Cortex of kidney (tissue), 1 donor: ENCODE data around the gene THYN1.
"Not testable (repeated sequence)": the region's sequence is repeated elsewhere in the genome, so short reads cannot be mapped to it uniquely, and the experiment has no call there.

ENCODE experiments used
- DNase-seq: peaks from one replicate; lab custom pipeline; 2025; lab: John Stamatoyannopoulos, UW

Gene THYN1

DNA sequence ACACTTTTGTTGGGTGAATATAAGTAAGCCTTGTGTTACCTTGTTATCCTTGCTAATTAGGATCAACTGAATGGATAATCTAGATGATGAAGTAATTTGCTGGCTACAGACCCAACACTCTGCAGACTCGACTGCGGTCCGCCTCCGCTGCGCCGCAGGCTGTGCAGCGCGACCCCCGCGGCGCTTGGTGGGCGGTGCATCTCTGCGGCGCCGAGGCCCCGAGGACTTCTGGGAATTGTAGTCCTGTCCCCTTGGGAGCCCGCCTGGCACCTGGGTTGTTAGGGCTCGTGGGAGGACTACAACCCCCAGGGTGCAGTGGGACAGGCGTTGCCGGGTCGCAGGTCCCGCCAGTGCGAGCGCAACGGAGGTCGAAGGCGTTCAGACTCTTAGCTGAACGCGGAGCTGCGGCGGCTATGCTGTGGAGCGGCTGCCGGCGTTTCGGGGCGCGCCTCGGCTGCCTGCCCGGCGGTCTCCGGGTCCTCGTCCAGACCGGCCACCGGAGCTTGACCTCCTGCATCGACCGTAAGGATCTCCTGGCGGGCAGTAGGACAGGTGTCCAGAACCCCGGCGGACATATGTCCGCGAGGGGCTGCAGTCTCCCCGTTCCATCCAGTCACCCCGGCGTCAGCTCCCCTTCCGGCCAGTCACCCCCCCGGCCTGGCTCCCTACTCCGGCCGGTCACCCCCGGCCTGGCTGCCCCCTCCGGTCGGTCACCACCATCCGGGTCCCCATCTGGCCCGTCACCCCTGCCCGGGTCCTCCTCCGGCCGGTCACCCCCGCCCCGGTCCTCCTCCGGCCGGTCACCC, at the start of gene THYN1, which contains the start of gene ACAD8:
TSS of gene THYN1 (minus strand) at position 165 of the 806 bp plus-strand sequence. CDS start 470 bp downstream, outside the sequence.
TSS of gene ACAD8 (plus strand) at position 381 of the 806 bp plus-strand sequence. CDS start at position 414, 33 bp downstream.
- DNase-seq, result peak; percentile 87

DNA sequence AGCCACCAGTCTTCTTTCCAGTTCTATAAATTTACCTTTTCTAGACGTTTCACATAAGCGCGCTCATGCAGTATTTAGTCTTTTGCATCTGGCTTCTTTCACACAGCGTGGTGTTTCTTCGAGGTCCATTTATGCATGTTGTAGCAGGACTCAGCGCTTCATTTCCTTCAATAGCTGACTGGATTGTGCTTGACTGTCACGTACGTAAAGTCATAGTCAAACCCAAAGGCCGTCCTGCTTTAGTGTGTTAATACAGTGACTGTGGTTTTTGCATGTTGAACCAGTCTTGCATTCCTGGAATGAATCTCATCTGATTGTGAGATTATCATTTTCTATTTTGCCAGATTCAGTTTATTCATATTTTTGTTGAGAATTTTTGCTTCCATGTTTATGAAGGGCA, 41.5 kb upstream of the THYN1 start:
- no peak for DNase-seq

DNA sequence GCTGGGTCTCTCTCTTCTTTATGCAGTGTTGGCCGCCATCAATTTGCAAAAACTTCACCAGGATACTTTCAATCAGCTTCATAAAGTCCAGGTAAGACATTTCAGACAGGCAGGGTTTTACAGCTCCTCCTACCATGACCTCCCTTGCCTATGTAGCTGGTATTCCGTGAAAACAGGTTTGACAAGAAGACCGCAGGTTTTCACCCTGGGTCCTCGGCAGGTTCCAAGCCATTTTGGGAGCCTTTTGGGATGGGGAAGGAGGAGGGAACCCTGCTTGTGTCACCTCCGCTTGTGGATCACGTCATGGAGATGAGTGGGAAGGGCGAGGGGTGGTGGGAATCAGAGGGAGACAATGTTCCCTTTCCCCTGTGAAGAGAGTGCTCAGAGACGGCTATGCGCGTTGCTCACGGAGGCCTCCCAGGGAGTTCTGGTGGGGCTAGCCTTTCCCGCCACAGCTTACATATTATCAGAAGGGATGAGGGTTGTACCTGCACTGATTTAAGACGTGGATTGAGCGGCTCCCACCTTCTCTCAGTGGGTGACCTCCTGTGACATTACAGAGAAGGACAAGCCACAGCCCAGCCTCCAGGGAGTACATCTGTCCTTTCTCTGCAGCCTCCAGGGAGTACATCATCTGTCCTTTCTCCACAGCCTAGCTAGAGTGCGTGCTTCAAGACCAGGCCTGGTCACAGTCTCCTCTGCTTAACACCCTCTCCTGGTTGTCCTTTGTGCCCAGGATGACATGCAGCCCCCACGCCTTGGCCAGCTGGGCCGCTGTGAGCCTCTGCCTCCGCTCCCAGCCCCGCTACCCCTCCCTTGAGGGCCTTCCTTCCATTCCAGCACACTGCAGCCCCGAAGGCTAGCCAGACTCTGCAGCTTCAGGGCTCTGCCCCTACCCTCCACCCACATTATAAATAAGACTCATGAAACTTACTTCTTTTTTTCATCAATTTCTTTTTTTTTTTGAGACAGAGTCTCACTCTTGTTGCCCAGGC, 40.3 kb upstream of the THYN1 start:
- no peak for DNase-seq

DNA sequence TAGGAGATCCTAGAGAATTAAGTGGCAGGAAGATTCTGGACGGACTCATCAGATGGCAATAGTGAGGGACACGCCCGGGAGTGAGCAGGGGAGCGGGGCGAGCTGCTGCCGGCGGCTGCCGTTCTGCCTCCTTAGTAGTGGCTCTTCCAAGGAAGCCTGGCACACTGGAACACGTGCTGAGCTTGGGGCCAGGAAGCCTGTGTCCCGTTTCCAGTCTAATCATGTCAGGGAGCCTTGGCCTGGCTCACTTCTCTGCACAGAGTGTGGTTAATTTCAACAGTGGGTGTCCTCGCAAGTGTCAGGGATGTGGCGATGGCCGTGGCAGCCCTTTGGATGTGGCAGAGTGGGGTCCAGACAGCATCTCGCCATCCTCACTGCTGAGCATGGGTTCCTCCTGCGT, 39.5 kb upstream of the THYN1 start:
- DNase-seq, result no peak

DNA sequence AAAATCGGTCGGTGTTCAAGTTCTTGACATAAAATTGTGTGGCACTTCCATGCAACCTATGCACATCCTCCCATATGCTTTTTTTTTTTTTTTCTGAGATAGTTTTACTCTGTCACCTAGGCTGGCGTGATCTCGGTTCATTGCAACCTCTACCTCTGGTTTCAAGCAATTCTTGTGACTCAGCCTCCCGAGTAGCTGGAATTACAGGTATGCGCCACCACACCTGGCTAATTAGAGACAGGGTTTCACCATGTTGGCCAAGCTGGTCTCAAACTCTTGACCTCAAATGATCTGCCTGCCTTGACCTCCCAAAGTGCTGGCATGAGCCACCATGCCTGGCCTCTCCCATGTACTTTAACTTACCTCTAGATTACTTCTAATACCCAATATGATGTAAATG, 38.0 kb upstream of the THYN1 start:
- no peak for DNase-seq

DNA sequence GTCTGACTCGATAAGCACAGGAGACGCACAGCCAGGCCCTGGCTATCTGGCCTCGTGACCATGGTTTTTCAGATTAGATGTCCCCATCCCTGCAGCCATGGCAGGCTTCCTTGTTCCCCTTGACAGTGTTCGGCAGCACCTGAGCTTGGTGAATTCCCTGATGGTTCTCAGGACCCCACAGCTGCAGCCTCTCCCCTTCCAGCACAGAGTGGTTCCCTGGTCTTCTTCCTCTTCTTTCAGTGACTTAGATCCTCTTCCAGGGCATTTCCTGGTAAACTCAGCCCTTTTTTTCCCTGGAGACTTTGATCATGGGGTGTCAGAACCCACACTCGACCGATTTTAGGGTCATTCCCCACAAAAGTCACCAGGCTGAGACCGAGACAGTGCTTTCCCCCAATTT, 37.5 kb upstream of the THYN1 start:
- DNase-seq, result no peak

DNA sequence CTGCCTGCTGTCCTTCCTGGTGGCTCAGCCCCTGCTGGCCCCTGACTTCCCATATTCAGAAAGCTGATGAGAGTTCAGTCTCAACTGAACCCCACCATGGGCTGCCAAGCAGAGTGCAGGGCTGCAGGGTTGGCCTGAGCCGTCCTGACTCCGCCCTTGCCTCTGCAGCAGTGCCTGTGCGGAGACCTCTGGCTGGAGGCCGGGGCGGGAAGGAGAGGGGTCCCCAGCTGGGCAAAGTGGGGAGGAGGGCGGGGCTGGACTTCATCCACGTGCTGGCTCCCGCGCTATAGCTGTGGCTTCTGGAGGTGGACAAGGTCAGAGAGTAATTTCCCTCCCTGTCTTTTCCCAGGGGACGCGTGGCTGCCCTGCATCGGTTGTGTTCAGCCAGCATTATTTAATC, 36.6 kb upstream of the THYN1 start:
- DNase-seq, result no peak

DNA sequence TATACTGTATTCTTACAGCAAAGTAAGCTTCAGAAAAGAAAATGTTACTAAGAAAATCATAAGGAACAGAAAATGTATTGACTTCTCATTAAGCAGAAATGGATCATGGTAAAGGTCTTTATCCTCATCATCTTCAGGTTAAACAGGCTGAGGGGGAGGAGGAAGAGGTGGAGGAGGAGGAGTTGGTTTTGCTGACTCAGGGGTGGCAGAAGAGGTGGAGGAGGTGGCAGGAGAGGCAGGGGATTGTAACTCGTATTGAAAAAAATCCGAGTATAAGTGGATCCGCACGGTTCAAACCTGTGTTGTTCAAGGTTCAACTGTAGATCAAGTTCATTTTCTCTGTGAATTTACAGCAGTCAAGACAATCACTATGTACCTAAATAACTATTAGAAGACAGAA, 36.0 kb upstream of the THYN1 start:
- DNase-seq, result no peak

DNA sequence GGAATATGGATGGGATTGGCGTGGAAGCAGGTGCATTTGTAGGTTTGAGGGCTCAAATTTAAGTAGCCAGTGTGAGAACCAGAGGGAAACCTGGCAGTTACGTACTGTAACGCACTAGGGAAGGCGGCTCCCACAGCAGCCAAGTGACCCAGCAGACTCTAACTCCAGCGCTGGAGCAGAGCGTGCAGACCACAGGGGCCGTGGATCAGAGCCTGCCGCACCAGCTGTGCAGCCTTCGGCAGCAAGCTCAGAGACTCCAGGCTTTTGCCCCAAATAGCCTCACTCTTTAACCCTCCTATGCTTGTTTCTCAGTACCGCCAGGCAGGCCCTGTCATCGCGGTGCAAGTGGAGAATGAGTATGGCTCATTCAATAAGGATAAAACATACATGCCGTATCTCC, 35.3 kb upstream of the THYN1 start:
- DNase-seq, result no peak

DNA sequence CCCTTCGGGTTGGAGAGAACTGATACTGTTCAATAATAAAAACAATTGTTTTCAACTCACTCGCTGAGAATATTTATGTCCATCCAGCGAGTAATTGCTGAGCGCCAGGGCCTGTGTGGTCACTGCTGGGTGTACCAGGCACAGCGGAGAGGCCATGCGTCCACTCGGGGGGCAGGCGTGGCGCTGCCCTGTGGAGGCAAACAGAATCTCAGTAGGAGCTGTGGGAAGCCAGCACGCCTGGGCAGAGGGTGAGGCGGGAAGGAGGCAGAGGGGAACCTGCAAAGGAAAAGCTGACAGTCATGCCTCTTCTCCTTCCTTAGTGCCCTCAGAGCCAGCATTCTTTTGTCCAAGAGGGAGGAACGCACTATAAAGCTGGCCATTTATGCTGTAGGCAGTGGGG, 34.4 kb upstream of the THYN1 start:
- no peak for DNase-seq

DNA sequence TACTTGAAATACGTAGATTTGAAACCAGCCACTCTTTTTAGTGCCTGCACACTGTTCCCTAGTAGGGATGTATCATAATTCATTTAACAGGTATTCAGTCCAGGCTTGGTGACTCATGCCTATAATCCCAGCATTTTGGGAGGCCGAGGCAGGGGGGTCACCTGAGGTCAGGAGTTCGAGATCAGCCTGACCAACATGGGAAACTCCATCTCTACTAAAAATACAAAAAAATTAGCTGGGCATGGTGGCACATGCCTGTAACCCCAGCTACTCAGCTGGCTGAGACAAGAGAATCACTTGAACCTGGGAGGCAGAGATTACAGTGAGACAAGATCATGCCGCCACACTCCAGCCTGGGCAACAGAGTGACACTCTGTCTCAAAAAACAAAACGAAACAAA, 31.2 kb upstream of the THYN1 start:
- not testable (repeated sequence) for DNase-seq

DNA sequence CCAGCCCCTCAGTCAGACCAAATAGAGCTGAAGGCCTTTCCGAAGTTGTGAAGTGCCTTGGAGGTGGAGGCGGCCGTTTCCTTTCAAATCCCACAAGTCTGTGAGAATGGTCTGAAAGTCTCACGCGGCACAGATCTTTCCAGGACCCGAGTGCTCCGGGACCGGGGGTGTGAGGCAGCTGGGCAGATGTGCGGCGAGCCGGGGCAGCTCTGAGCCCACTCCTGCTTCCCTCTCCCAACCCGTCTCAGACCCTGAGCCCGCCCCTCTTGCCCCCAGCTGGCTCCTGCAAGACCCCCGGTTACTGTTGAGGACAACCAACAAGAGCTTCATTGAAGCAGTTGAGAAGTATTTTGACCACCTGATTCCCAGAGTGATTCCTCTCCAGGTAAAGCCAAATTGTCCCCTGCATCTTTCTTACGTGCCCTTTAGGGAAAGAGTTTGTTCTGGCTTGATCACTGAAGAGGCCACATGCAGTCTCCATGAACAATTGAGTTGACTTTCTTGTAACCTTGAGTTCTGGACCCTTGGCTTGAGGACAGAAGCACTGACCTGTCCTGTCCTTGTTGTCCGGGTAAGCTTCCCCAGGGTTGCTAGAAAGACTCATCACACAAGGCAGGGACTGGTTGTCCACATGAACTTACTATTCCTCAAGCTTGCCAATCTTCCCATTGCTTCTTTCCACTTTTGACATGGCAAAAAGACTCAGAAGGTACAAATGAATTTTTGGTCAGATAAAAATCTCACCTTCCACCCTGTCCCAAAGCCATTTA, 30.5 kb upstream of the THYN1 start:
- no peak for DNase-seq

DNA sequence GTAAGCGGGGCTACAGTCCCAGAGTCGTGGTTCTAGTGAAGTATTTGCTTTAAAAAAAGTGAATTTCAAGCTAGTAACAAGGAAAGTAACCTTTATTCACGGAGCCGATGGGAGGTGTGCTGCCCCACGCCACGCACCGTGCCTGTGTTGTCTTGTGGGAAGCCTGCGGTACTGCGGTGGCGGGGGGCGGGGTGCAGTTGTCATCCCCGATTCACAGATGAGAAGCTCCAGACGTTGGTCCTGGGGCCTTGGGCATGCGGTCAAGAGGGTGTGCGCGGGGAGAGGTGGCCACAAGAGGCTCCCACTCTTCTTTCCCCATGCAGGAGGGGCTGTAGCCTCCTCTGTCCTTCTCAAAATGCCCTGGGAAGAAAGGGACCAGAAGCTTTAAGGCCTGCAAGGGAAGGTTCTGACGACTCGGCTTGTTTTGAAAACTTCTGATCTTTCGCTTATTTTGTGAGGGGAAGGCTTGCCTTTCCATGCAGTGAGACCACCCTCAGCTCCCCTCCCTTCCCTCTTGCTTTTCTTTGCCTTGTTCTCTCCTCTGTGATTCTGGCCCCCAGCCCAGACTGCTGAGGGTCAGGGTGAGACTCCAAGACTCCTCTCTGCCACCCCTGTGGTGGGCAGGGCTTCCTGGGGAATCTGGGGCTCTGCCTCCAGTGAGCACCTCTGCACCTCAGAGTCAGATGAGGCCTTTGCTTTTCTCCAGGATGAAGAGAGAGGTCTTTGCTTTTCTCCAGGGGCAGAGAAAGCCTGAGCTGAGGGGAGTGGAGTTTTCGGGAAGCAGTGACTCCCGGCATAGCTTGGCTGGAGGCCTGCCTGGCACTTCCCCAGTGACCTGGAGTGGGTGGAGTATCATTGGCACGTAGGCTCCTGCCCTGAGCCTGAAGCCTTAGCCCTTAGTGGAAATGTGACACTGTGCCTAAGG, 29.2 kb upstream of the THYN1 start:
- DNase-seq, result no peak

DNA sequence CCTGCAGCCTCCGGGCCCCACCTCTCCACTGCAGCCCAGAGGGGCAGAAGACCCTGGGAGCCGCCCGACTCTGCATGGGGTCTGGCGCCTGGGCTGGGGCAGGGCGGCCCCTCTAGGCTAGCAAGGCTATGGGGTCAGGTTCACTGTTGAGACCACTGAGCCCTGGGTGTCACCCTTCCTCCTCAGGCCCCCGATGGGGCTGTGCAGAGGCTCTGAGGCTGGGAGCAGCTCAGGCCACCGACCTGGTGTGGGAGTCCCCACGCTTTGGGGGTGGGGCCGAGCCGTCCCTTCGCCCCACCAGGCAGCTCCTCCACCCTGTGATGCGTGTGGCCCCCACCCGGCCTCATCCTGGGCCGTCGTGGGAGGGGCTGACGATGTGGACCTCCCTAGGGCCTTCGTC, 28.5 kb upstream of the THYN1 start:
- not testable (repeated sequence) for DNase-seq

DNA sequence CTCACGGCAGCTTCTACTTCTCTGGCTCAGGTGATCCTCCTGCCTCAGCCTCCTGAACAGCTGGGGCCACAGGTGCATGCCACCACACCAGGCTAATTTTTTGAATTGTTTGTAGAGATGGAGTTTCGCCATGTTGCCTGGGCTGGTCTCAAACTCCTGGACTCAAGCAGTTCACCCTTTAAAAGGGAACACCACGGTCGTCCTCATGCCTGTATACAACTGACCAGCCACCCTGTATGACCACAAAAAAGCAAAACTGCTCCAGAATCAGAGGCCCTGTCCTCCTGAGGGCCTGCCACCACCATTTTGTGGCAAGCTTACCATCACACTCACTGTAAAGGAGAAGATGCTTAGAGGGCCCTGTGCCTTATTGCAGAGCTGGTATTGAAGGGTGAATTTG, 25.2 kb upstream of the THYN1 start:
- no peak for DNase-seq

DNA sequence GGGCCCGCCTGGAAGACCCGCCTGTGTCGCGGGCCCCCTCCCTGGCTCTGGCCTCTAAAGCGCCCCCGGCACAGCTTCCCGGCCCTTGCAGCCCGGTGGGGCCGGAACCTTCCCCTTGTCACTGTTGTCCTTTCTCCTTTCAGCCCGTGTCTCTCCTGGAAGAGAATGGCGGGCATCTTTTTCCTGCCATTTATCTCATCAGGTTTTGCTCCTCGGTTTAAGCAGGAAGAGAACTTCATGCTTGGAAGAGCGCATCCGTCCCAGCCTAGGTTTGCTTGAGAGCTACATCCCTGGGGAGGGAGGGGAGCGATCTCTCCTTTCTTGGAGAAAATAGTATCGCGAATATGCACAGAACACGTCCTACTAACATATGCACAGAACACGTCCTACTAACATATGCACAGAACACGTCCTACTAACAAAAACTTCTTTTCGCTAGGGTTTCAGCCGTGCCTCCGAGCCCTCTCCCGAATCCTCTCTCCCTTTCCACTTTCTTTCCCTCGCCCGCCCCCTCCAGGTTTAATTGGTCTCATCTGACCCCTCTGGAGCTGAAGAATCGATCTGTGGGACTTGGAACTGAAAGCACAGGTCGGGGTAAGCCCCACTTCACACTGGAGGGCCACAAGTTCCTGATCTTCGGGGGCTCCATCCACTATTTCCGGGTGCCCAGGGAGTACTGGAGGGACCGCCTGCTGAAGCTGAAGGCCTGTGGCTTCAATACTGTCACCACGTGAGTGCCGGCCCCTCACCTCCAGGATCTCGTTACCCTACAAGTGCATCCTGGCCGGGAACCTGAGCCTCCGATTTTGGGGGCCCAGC, 24.2 kb upstream of the THYN1 start:
- no peak for DNase-seq

DNA sequence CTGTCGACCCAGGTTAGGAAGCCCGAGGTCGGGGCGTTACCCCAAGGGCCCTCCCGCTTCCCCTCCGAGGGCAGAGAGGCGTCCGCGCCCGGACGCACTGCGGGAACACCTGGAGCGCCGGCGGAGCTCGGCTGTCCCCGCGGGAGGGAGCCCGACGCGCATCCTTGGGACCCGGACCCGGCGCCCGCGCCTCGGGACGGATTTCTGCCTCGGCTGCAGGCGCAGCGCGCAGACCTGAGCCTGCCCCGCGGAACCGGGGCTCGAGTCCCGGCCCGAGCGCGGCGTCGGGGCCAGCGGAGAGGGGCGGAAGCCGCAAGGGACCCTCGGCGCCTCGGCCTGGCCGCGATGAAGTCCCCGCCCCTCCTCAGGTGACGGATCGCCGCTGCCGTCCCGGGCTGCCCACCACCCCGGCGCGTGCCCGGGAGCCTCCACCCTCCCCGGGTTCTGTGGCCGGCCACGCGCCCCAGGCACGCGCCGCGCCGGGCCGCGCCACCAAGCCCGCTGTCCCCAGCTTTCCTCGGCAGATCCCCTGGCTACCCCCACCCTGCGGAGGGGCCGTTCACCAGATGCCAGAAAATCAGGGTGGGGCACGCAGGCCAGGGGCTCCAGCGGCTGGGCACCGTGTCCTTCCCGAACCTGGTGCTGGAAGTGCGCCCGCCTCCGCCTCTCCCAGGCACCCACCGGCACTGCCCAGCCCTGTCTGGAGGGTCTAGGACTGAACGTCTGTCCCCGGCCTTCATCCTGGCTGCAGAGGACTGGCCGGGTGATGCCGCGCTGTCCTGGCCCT, 23.4 kb upstream of the THYN1 start:
- DNase-seq, result no peak

DNA sequence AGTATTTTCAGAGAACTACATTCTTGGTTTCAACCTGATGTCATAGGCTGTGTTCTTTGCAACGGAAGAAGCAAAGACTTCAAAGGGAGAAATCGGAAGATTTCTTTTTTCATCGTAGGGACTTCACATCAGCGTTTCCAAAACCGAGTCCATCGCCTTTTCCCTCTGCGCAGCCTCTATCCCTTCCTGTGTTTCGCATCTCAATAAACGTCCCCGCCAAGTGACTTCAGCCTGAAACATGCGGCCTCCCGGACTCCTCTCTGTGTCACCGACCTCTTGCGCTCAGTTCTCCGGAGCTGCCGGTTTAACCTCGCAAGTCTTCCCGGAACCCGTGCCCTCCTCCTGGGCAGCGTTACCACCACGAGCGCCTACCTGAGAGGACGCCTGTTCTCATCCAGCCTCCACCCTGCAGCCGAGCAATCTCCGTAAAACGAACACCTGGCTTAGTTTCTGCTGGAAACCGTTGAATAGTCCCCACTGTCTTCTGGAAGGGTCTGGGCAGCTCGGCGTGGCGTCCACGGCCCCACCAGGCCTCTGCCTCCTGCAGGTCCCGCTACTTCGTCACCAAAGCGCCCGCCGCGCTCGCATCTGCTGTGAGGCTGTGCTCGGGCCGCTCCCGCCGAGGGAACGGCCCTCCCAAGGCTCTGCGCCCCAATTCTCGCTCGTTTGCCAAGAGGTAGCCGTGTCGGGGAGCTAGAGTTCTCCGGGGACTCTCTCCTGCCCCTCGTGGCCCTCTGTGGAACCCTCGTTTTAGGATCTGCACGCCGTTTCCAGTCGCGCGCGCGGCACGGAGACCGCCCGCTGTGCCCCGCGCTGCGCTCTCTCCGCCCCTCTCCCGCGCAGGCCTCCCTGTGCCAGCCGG, 22.6 kb upstream of the THYN1 start, which contains the start of gene GLB1L3:
TSS of gene GLB1L3 (plus strand) at position 846 of the 862 bp plus-strand sequence. CDS start 362 bp downstream, outside the sequence.
- no peak for DNase-seq
